IMR-90 (cell line): ENCODE measurements around the gene DCAF10. TPM values are rescaled to one million over a fixed set of nuclear protein-coding genes. Genes with fewer than 3 reads are reported as not detected.

ENCODE experiments used
- ATAC-seq: fragments of 200-7000 bp; cut with Tn5 transposase; 2 replicates; pipeline ENCODE4 v1.9.1; 2020; ENCODE audit warnings: low read depth, mild to moderate bottlenecking, moderate library complexity
- BruUV-seq: library from RNA; stranded (reverse); fragments of 400-500 nt; replicated peaks from 2 replicates; lab custom pipeline; 2021; lab: Mats Ljungman, UMichigan
- CTCF ChIA-PET: fragments of 300-600 bp; formaldehyde crosslinking; extraction: SDS; loops from one replicate; lab custom pipeline; 2021; ENCODE audit warnings: antibody characterized with exemption; lab: Yijun Ruan, JAX
- POLR2A ChIA-PET: fragments of 300-600 bp; sonication (Branson Sonifier 250); formaldehyde crosslinking; loops from one replicate; lab custom pipeline; 2022; ENCODE audit warnings: antibody characterized with exemption; ENCODE audit not compliant: unreplicated experiment; lab: Charles Lee
- DNase-seq: peaks from one replicate; pipeline ENCODE4 v3.0.0; 2013
- H2AFZ ChIP-seq: replicated peaks from 2 replicates; pipeline ENCODE3; 2013; ENCODE audit warnings: low read length, mild to moderate bottlenecking; ENCODE audit not compliant: poor library complexity
- H2AK5ac ChIP-seq: 2 replicates; pipeline ENCODE4 v1.6.1; 2013; ENCODE audit warnings: low read depth, low read length, inconsistent platforms
- H2AK9ac ChIP-seq: replicated peaks from 2 replicates; pipeline ENCODE3; 2013; ENCODE audit warnings: mild to moderate bottlenecking, low read depth, low read length, moderate library complexity; ENCODE audit not compliant: poor library complexity
- H2BK120ac ChIP-seq: 2 replicates; pipeline ENCODE4 v1.6.1; 2013; ENCODE audit warnings: low read depth, low read length, inconsistent platforms
- H2BK15ac ChIP-seq: 3 replicates; pipeline ENCODE4 v1.6.1; 2013; ENCODE audit warnings: low read depth, low read length, inconsistent platforms
- H2BK20ac ChIP-seq: 2 replicates; pipeline ENCODE4 v1.6.1; 2013; ENCODE audit warnings: low read depth, mild to moderate bottlenecking, inconsistent platforms, low read length, moderate library complexity
- H2BK5ac ChIP-seq: 2 replicates; pipeline ENCODE4 v1.6.1; 2013; ENCODE audit warnings: mild to moderate bottlenecking, low read depth, low read length, inconsistent platforms; ENCODE audit not compliant: poor library complexity, severe bottlenecking
- H3K14ac ChIP-seq: replicated peaks from 2 replicates; pipeline ENCODE4 v1.6.1; 2013; ENCODE audit warnings: low read depth, low read length, inconsistent platforms
- H3K18ac ChIP-seq: 2 replicates; pipeline ENCODE4 v1.6.1; 2013; ENCODE audit warnings: low read depth, low read length, control low read depth
- H3K23ac ChIP-seq: 2 replicates; pipeline ENCODE4 v1.6.1; 2013; ENCODE audit warnings: low read depth, low read length, inconsistent platforms
- H3K27ac ChIP-seq: 2 replicates; pipeline ENCODE4 v1.5.1; 2013; ENCODE audit warnings: mild to moderate bottlenecking, control low read depth, low read length; ENCODE audit not compliant: insufficient read depth
- H3K27me3 ChIP-seq: 2 replicates; pipeline ENCODE4 v1.6.1; 2013; ENCODE audit warnings: low read length; ENCODE audit not compliant: control insufficient read depth, insufficient read depth
- H3K36me3 ChIP-seq: 2 replicates; pipeline ENCODE4 v1.6.1; 2013; ENCODE audit warnings: low read length, mixed read lengths; ENCODE audit not compliant: control insufficient read depth, insufficient read depth
- H3K4ac ChIP-seq: 2 replicates; pipeline ENCODE4 v1.6.1; 2013; ENCODE audit warnings: low read depth, low read length, inconsistent platforms
- H3K4me1 ChIP-seq: 2 replicates; pipeline ENCODE4 v1.6.1; 2013; ENCODE audit warnings: low read length, mixed read lengths; ENCODE audit not compliant: control insufficient read depth, insufficient read depth
- H3K4me2 ChIP-seq: 2 replicates; pipeline ENCODE4 v1.6.1; 2013; ENCODE audit warnings: low read depth, mild to moderate bottlenecking, control low read depth, low read length, moderate library complexity
- H3K4me3 ChIP-seq: 2 replicates; pipeline ENCODE4 v1.5.1; 2013; ENCODE audit warnings: low read depth, mild to moderate bottlenecking, control low read depth, low read length, moderate library complexity; ENCODE audit not compliant: insufficient read depth
- H3K56ac ChIP-seq: 2 replicates; pipeline ENCODE4 v1.6.1; 2013; ENCODE audit warnings: low read length, inconsistent platforms; ENCODE audit not compliant: insufficient read depth; ENCODE audit errors: extremely low read depth
- H3K79me1 ChIP-seq, 2 experiments: 2 replicates each; pipeline ENCODE4 v1.6.1; 2013; ENCODE audit warnings: low read length in 2 of 2, inconsistent platforms in 1 of 2, low read depth in 1 of 2
- H3K9ac ChIP-seq: 2 replicates; pipeline ENCODE4 v1.6.1; 2013; ENCODE audit warnings: low read depth, low read length, control low read depth
- H3K9me1 ChIP-seq: 2 replicates; pipeline ENCODE4 v1.6.1; 2013; ENCODE audit warnings: low read length, inconsistent platforms; ENCODE audit not compliant: insufficient read depth
- H3K9me3 ChIP-seq: 2 replicates; pipeline ENCODE4 v1.6.1; 2013; ENCODE audit warnings: low read length; ENCODE audit not compliant: control insufficient read depth, insufficient read depth
- H4K20me1 ChIP-seq: 2 replicates; pipeline ENCODE4 v1.6.1; 2013; ENCODE audit warnings: low read length, inconsistent platforms; ENCODE audit not compliant: insufficient read depth
- H4K5ac ChIP-seq: 2 replicates; pipeline ENCODE4 v1.6.1; 2013; ENCODE audit warnings: mild to moderate bottlenecking, low read depth, low read length, control low read depth
- H4K8ac ChIP-seq, 2 experiments: 2 replicates each; pipeline ENCODE4 v1.6.1; 2013; ENCODE audit warnings: low read depth in 2 of 2, low read length in 2 of 2, control low read depth in 1 of 2, inconsistent platforms in 1 of 2
- H4K91ac ChIP-seq: 2 replicates; pipeline ENCODE4 v1.6.1; 2013; ENCODE audit warnings: low read depth, low read length, inconsistent platforms; ENCODE audit not compliant: insufficient read depth
- BHLHE40 ChIP-seq: fragments of 150-350 bp; IDR thresholded peaks from 2 replicates; pipeline ENCODE4 v1.6.1; 2016; ENCODE audit warnings: mild to moderate bottlenecking, low read depth, low read length
- CEBPB ChIP-seq: IDR thresholded peaks from 2 replicates; pipeline ENCODE4 v1.6.1; 2012; ENCODE audit warnings: low read depth, low read length, improper control_type of control experiment
- CHD1 ChIP-seq: IDR thresholded peaks from 2 replicates; pipeline ENCODE4 v1.6.1; 2012; ENCODE audit warnings: low read depth, low read length, improper control_type of control experiment
- FOS ChIP-seq: fragments of 150-350 bp; IDR thresholded peaks from 2 replicates; pipeline ENCODE4 v1.6.1; 2016; ENCODE audit warnings: low read depth, low read length
- MXI1 ChIP-seq: IDR thresholded peaks from 2 replicates; pipeline ENCODE4 v1.6.1; 2012; ENCODE audit warnings: low read depth, mild to moderate bottlenecking, low read length, moderate library complexity, borderline replicate concordance
- RAD21 ChIP-seq: IDR thresholded peaks from 2 replicates; pipeline ENCODE4 v1.6.1; 2012; ENCODE audit warnings: low read length, improper control_type of control experiment
- RCOR1 ChIP-seq: IDR thresholded peaks from 2 replicates; pipeline ENCODE4 v1.6.1; 2012; ENCODE audit warnings: mild to moderate bottlenecking, low read length, improper control_type of control experiment; ENCODE audit not compliant: insufficient replicate concordance
- RFX5 ChIP-seq: IDR thresholded peaks from 2 replicates; pipeline ENCODE4 v1.8.0; 2012; ENCODE audit warnings: low read depth, mild to moderate bottlenecking, low read length, moderate library complexity
- SMC3 ChIP-seq: fragments of 150-350 bp; IDR thresholded peaks from 2 replicates; pipeline ENCODE4 v1.6.1; 2016; ENCODE audit warnings: low read depth, mild to moderate bottlenecking, antibody characterized with exemption, low read length, moderate library complexity
- WGBS, 2 experiments: methylation state at CpG; one replicate each; pipeline versions ENCODE4 v1.1.5 to v1.1.7; 2013; ENCODE audit warnings: missing lambda C conversion rate in 2 of 2; ENCODE audit not compliant: insufficient read length in 1 of 2; ENCODE audit errors: extremely low coverage in 2 of 2; 5-methylcytosine and 5-hydroxymethylcytosine counted together
- dilution Hi-C: fragments of 300-500 bp; cut with HindIII; formaldehyde crosslinking; loops from one replicate; pipeline ENCODE4 v1.14.3; 2018; ENCODE audit warnings: low sequenced_read_pairs; ENCODE audit not compliant: unreplicated experiment
- in situ Hi-C: fragments of 300-500 bp; cut with MboI; formaldehyde crosslinking; loops from 3 replicates; pipeline ENCODE4 v1.14.3; 2019; ENCODE audit warnings: low sequenced_read_pairs, inconsistent platforms, mixed read lengths
- intact Hi-C: fragments of 100-400 bp; cut with micrococcal nuclease; formaldehyde crosslinking; loops from 2 replicates; pipeline ENCODE4 v1.10.0; 2022
- polyA plus RNA-seq, 3 experiments: library from polyadenylated mRNA; depleted of rRNA; stranded (reverse); fragments of >200 nt; gene quantifications; 2 replicates each; pipeline ENCODE4 v1.2.3, GENCODE V29; 2012; ENCODE audit warnings: low replicate concordance in 1 of 3
- total RNA-seq: library from RNA; depleted of rRNA; stranded (reverse); fragments of >200 nt; gene quantifications from 2 replicates; pipeline ENCODE4 v1.2.3, GENCODE V29; 2012
- TF ChIP-seq, protein P1 (sequence below): conservative IDR thresholded peaks from 2 replicates; pipeline ENCODE4 v1.5.1; 2012; ENCODE audit warnings: mild to moderate bottlenecking, low read depth, low read length, improper control_type of control experiment
- TF ChIP-seq, protein P2 (sequence below): fragments of 150-350 bp; IDR thresholded peaks from 2 replicates; pipeline ENCODE4 v1.6.1; 2016; ENCODE audit warnings: low read depth, mild to moderate bottlenecking, low read length, moderate library complexity, borderline replicate concordance

The DCAF10 gene
- total and polyA plus RNA-seq, 2 of the 4 experiments (the other 2 are of a cell fraction) = 17.1 to 19.4 TPM

DNA sequence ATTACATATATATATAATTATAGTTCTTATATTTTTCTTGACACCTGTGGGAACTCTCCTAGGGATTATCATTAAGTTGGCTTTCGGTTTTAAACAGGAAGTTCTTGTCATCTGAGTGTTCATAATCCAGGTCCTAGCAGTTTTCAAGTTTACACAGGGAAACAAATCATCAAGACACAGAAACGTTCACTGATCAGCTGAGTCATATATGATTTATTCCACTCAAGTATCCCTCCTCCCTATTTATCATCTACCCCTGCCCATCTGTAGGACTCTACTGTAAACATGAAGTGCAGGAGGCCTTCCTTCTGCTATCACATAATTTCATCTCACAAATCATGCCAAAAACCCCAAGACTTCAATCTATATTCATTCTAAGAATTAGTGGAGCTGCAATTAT, 97.1 kb downstream of the DCAF10 start:
- intact Hi-C loops (no loop called here), dilution Hi-C loops (no loop called here), in situ Hi-C loops (no loop called here)
- Histone ChIP-seq H3K27ac (no peak overlapping the region), H3K9me3 (no peaks in the 10 kb centered on the region), H2BK20ac (no peak overlapping the region), H2BK120ac (no peak overlapping the region), H3K27me3 (no peaks in the 10 kb centered on the region), H3K9me1 (0 out of 2 replicates have a peak, but pooled peaks cover 4% of the 10 kb centered on the region), H3K4me1 (peaks cover 7% of the 10 kb centered on the region), H2BK5ac (no peak overlapping the region), H3K14ac (no peak overlapping the region), H3K4ac (no peak overlapping the region), H2AK5ac (no peak overlapping the region), H3K36me3 (peaks cover 23% of the 10 kb centered on the region), H2BK15ac (no peak overlapping the region), H4K5ac (no peak overlapping the region), H3K4me3 (no peak overlapping the region), H3K23ac (no peak overlapping the region), H4K20me1 (no peaks in the 10 kb centered on the region), H3K79me1 (peaks cover 13 to 19% of the 10 kb centered on the region in 2 experiments; a peak in 3 of 4 replicates), H3K9ac (no peak overlapping the region), H2AFZ (no peak overlapping the region), H3K4me2 (no peak overlapping the region), H4K8ac (no peak overlapping the region), H2AK9ac (no peak overlapping the region), H3K56ac (no peak overlapping the region; the same call in 1 of the 2 replicates), H3K18ac (no peak overlapping the region; the same call in 1 of the 2 replicates), H4K91ac (no peak overlapping the region)
- ChIA-PET POLR2A (no interaction called here), CTCF (no interaction called here)
- ATAC-seq (peak; percentile 16; the same call in 1 of the 2 replicates), DNase-seq (peak; percentile 71)
- TF ChIP-seq SMC3 (no peak), CHD1 (no peak), CEBPB (no peak), MXI1 (no peak), RCOR1 (no peak), FOS (no peak), RAD21 (no peak), BHLHE40 (no peak), RFX5 (no peak)
- TF ChIP-seq, protein P1, sequence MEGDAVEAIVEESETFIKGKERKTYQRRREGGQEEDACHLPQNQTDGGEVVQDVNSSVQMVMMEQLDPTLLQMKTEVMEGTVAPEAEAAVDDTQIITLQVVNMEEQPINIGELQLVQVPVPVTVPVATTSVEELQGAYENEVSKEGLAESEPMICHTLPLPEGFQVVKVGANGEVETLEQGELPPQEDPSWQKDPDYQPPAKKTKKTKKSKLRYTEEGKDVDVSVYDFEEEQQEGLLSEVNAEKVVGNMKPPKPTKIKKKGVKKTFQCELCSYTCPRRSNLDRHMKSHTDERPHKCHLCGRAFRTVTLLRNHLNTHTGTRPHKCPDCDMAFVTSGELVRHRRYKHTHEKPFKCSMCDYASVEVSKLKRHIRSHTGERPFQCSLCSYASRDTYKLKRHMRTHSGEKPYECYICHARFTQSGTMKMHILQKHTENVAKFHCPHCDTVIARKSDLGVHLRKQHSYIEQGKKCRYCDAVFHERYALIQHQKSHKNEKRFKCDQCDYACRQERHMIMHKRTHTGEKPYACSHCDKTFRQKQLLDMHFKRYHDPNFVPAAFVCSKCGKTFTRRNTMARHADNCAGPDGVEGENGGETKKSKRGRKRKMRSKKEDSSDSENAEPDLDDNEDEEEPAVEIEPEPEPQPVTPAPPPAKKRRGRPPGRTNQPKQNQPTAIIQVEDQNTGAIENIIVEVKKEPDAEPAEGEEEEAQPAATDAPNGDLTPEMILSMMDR = no peak
- TF ChIP-seq, protein P2, sequence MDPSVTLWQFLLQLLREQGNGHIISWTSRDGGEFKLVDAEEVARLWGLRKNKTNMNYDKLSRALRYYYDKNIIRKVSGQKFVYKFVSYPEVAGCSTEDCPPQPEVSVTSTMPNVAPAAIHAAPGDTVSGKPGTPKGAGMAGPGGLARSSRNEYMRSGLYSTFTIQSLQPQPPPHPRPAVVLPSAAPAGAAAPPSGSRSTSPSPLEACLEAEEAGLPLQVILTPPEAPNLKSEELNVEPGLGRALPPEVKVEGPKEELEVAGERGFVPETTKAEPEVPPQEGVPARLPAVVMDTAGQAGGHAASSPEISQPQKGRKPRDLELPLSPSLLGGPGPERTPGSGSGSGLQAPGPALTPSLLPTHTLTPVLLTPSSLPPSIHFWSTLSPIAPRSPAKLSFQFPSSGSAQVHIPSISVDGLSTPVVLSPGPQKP = no peak
- BruUV-seq = no TSS peak
- WGBS, 2 experiments = 0% methylated on average over 1 of the region's 2 CpGs; no CpG with 5 or more reads in 1 of the 2 experiments
